GM18498 (cell line): ENCODE measurements around the gene SLC26A1.
"Not testable (repeated sequence)": the region's sequence is repeated elsewhere in the genome, so short reads cannot be mapped to it uniquely, and the experiment has no call there.

ENCODE experiments used
- ATAC-seq: cut with Tn5 transposase; IDR thresholded peaks from one replicate; pipeline ENCODE4 v1.9.1; 2021; ENCODE audit warnings: mild to moderate bottlenecking, moderate library complexity; ENCODE audit not compliant: unreplicated experiment

SLC26A1 gene

GRCh38 chr4:985123-985830 lies 7.9 kb downstream of the SLC26A1 start:
- ATAC-seq = no peak

- no peak for ATAC-seq
These were observed 8.7 kb downstream of the SLC26A1 start for GRCh38 chr4:984336-985054.

GRCh38 chr4:982814-983213 lies 10.4 kb downstream of the SLC26A1 start:
- ATAC-seq = no peak

GRCh38 chr4:982291-982690 lies 10.9 kb downstream of the SLC26A1 start:
- no peak for ATAC-seq

GRCh38 chr4:978957-979701 lies 14.1 kb downstream of the SLC26A1 start:
- no peak for ATAC-seq

GRCh38 chr4:976016-976415 lies 17.2 kb downstream of the SLC26A1 start:
- not testable (repeated sequence) for ATAC-seq

- ATAC-seq = no peak
These were observed 18.5 kb downstream of the SLC26A1 start for GRCh38 chr4:974668-975067.

- peak; percentile 78 for ATAC-seq
These were observed 19.5 kb downstream of the SLC26A1 start, which contains the start of gene DGKQ for GRCh38 chr4:973431-974397. TSS of gene DGKQ (minus strand) at chr4:973569. CDS start at chr4:973482, 87 bp downstream.

GRCh38 chr4:972651-973424 lies 20.4 kb downstream of the SLC26A1 start:
- ATAC-seq = peak; percentile 52

- ATAC-seq = no peak
These were observed 21.3 kb downstream of the SLC26A1 start for GRCh38 chr4:971666-972500.

- ATAC-seq = no peak
These were observed 22.2 kb downstream of the SLC26A1 start for GRCh38 chr4:970854-971520.

GRCh38 chr4:970046-970745 lies 23.0 kb downstream of the SLC26A1 start:
- ATAC-seq = no peak

- no peak for ATAC-seq
These were observed 24.4 kb downstream of the SLC26A1 start for GRCh38 chr4:968621-969394.

- ATAC-seq = no peak
These were observed 25.0 kb downstream of the SLC26A1 start for GRCh38 chr4:968221-968620.

GRCh38 chr4:967113-968104 lies 25.8 kb downstream of the SLC26A1 start:
- no peak for ATAC-seq
